Activated CD4-positive, CD25-positive, alpha-beta regulatory T cell (primary cell): ENCODE measurements around the gene LDHB.
"Not testable (repeated sequence)": the region's sequence is repeated elsewhere in the genome, so short reads cannot be mapped to it uniquely, and the experiment has no call there.

Source experiments
- DNase-seq, 4 experiments: peaks; one replicate each; lab custom pipeline; 2025; lab: John Stamatoyannopoulos, UW

The LDHB gene

GRCh38 chr12:21607701-21608100 is 49.9 kb downstream of the LDHB start:
- DNase-seq: no peak

- no peak for DNase-seq
These were observed 51.5 kb downstream of the LDHB start for GRCh38 chr12:21606175-21606574.

- DNase-seq: no peak
These were observed 53.2 kb downstream of the LDHB start, which contains the start of gene GYS2 for GRCh38 chr12:21604245-21605101. Gene GYS2 (minus strand): TSS chr12:21604847. CDS start chr12:21604592, 255 bp downstream.

- no peak for DNase-seq
These were observed 54.9 kb downstream of the LDHB start for GRCh38 chr12:21602774-21603173.

- no peak for DNase-seq
These were observed 57.4 kb downstream of the LDHB start for GRCh38 chr12:21600196-21600595.

GRCh38 chr12:21599143-21599999 is 58.3 kb downstream of the LDHB start:
- no peak for DNase-seq

GRCh38 chr12:21598651-21599050 is 59.0 kb downstream of the LDHB start:
- no peak for DNase-seq

GRCh38 chr12:21595356-21595755 is 62.3 kb downstream of the LDHB start:
- not testable (repeated sequence) for DNase-seq

GRCh38 chr12:21585485-21585884 is 72.2 kb downstream of the LDHB start:
- DNase-seq: no peak
